Measurements from ENCODE around the gene CBX4.

CBX4 gene

GRCh38 chr17:79785900-79786810 lies 53.1 kb downstream of the CBX4 start:
- no peak for DNase-seq (ENCODE audit: low read depth)

DNA sequence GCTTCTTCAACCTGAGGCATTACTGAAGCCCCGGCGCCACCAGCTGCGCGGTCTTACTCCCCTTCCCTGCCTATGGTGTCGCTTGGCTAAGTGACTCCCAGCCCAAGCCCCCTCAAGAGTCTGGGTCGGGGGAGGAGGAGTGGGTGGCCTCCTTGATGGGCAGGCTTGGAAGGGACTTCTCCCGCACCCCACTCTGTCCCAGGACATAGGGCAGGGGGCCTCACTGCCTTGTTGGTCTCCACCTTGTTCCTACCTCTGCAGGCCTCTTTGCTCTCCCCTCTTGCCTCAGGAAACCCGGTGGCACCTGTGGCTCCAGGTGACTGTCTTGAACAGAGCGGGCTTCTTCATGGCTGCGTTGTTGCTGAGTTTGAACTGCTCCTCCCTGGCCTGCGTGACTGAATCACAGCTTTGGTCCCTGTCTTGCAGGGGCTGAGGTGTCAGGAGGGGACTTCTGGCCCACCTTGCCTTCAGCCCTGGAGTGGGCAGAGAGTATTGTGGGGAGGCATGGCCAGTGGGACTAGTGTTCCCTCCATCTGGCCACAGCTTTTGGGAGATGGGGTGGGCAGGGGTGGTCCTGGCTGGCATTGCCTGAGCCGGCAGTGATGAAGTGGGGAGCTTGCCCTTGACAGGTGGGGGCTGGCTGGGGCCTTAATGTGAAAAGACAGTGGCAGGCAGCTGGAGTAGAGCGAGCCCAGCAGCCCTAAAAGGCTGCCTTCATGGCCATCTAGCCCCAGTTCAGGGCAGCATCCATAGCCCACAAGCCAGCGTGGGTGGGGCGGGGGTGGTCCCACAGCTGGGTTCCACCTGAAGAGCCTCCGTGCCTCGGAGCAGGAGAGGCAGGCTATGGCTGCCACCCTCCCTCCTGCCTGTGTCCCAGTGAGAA lies 54.0 kb downstream of the CBX4 start:
- no peak for DNase-seq (ENCODE audit: low read depth)

- no peak for DNase-seq (ENCODE audit: low read depth)
These were observed 54.8 kb downstream of the CBX4 start for GRCh38 chr17:79784353-79785016.

- no peak for DNase-seq (ENCODE audit: low read depth)
These were observed 55.3 kb downstream of the CBX4 start for GRCh38 chr17:79783891-79784290.
